Activated T-helper 1 cell treated with anti-CD3 and anti-CD28 coated beads, Interleukin-12 subunit alpha, Interleukin-12 subunit beta, Interleukin-2, Interleukin-4 antibody, amounts not matched to agents 30 ng/mL and 10 ng/mL and 1 ng/mL, durations not matched to agents 14 hours and 24 hours and 36 hours (primary cell): ENCODE measurements around the gene BMP2. TPM values are rescaled to one million over a fixed set of nuclear protein-coding genes. Genes with fewer than 3 reads are reported as not detected.

Experiments used
- DNase-seq: peaks from one replicate; pipeline ENCODE4 v3.0.0; 2021; ENCODE audit warnings: low spot score
- H3K27ac Mint-ChIP-seq: one replicate; pipeline ENCODE4 v1.8.0; 2021; ENCODE audit warnings: mild to moderate bottlenecking, mixed read lengths
- H3K27me3 Mint-ChIP-seq: one replicate; pipeline ENCODE4 v1.8.0; 2022; ENCODE audit warnings: mild to moderate bottlenecking, moderate library complexity, mixed read lengths; ENCODE audit not compliant: insufficient read depth
- H3K36me3 Mint-ChIP-seq: one replicate; pipeline ENCODE4 v1.8.0; 2021; ENCODE audit warnings: low read depth, mixed read lengths
- H3K4me1 Mint-ChIP-seq: one replicate; pipeline ENCODE4 v1.8.0; 2021; ENCODE audit warnings: low read depth, mixed read lengths
- H3K4me3 Mint-ChIP-seq: one replicate; pipeline ENCODE4 v1.8.0; 2021; ENCODE audit warnings: mild to moderate bottlenecking, moderate library complexity, mixed read lengths
- H3K9me3 Mint-ChIP-seq: one replicate; pipeline ENCODE4 v1.8.0; 2021; ENCODE audit warnings: mixed read lengths
- intact Hi-C: fragments of 100-400 bp; cut with micrococcal nuclease; formaldehyde crosslinking; loops from one replicate; pipeline ENCODE4 v1.15.1; 2024
- total RNA-seq: library from RNA; stranded (reverse); gene quantifications from 2 replicates; pipeline ENCODE4 v1.2.3, GENCODE V29; 2022

BMP2 gene
- total RNA-seq: 0.08 and 0.12 TPM in 2 replicates

GRCh38 chr20:6767536-6768227 lies at the start of gene BMP2:
BMP2 (plus strand) TSS chr20:6767686; CDS start chr20:6770127, 2,441 bp downstream.
- Mint-ChIP-seq H3K4me1 (no peaks in the 10 kb centered on the region), H3K9me3 (no peaks in the 10 kb centered on the region), H3K36me3 (no peaks in the 10 kb centered on the region), H3K27me3 (peaks cover 47% of the 10 kb centered on the region), H3K4me3 (peak within 1 kb of the TSS; percentile 30), H3K27ac (no peak within 1 kb of the TSS)
- intact Hi-C loops: loop anchor here (10.0 kb wide), 3 partner anchors 327 to 607 kb away; no protein-coding TSS in a partner anchor
- no peak for DNase-seq

DNA sequence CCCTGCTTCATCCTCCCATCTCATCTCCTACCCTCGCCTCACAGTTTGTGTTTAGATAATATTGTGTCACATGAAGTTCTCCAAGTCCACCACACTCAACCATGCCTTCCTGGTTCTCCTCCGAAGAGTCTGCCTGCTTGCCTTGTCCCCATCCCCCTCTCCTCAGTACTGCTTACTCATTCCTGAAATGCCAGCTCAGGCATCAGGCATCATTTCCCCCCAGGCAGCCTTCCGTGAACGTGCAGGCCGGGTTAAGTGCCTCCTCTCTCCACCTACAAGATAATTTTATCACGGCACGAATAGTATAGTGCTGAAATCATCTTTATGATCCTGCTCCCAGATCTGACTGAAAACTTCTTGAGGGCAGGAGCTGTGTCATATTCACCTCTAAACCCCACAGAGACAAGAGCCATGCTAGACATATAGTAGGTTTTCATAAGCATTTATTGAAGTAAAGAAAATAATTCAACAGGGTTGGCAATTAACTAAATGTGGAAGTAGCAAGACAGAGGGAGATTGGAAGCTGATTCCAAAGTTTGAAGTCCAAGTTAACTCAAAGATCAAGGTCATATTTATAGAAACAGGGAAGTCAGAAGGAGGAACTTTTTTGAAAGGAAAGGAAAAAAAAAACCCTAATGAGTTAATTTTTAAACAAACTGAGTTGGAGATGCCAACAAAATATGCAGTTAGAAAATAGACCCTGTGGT lies 48.7 kb upstream of the BMP2 start:
- Mint-ChIP-seq H3K4me1 (no peaks in the 10 kb centered on the region), H3K27me3 (no peaks in the 10 kb centered on the region), H3K36me3 (no peaks in the 10 kb centered on the region), H3K9me3 (peaks cover 15% of the 10 kb centered on the region), H3K27ac (no peak overlapping the region), H3K4me3 (no peak overlapping the region)
- DNase-seq: no peak
- intact Hi-C loops: no loop called here

- Mint-ChIP-seq H3K9me3 (peaks cover 15% of the 10 kb centered on the region), H3K4me1 (no peaks in the 10 kb centered on the region), H3K36me3 (no peaks in the 10 kb centered on the region), H3K27ac (no peak overlapping the region), H3K27me3 (no peaks in the 10 kb centered on the region), H3K4me3 (no peak overlapping the region)
- no peak for DNase-seq
- intact Hi-C loops: no loop called here
Measured at GRCh38 chr20:6719369-6719721, 48.1 kb upstream of the BMP2 start.

DNA sequence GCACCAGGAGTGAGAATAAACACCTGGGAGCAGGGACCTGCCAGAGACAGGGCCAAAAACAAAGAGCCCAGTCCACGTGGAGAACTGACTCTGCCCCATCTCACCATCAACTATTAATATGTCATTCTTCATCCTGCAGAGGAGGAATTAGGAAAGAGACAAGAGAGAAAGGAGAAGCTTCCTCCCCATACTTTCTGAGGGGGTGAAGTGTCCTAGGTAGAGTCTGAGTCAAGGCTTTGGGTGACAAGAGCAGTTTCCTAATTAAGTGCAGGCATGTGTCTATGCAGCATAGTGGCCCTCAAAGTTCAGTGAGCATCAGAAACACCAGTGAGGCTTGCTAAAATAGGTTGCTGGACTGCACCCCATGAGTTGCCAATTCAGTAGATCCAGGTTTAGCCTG lies 40.7 kb upstream of the BMP2 start:
- Mint-ChIP-seq H3K27ac (no peak overlapping the region), H3K36me3 (no peaks in the 10 kb centered on the region), H3K4me1 (no peaks in the 10 kb centered on the region), H3K27me3 (no peaks in the 10 kb centered on the region), H3K9me3 (peaks cover 4% of the 10 kb centered on the region), H3K4me3 (no peak overlapping the region)
- no peak for DNase-seq
- intact Hi-C loops: no loop called here

DNA sequence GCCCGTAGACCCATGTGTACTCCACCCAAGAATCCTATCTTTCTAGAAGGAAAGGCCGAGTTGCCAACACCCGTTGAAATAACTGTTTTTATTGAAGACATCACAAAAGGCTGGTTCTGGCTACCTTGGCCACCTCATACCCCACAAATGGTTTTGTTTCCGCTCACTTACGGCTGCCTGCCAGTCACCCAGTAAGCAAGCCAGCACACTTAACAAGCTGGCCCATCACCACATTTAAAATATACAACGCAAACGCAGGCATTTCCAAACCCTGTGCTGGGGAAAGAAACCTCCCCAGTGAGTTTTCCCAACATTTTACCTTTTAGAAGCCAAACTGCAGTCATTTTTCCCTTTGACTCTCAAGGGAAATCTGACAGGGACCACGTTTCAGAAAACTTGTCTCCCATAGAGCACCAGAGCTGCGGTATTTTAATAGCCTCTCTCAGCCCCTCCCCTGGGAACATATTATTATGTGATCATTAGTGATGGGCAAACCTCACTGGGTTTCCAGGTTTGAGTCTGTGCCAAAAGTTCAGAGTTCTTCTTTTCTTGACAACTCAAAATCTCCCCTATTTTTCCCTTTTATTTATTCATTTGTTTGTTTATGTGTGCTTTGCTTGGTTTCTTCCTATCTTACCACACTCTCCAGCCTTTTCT lies 36.7 kb upstream of the BMP2 start:
- no peak for DNase-seq
- Mint-ChIP-seq H3K4me3 (no peak overlapping the region), H3K9me3 (peaks cover 4% of the 10 kb centered on the region), H3K27me3 (no peaks in the 10 kb centered on the region), H3K4me1 (no peaks in the 10 kb centered on the region), H3K36me3 (no peaks in the 10 kb centered on the region), H3K27ac (no peak overlapping the region)
- intact Hi-C loops: no loop called here

DNA sequence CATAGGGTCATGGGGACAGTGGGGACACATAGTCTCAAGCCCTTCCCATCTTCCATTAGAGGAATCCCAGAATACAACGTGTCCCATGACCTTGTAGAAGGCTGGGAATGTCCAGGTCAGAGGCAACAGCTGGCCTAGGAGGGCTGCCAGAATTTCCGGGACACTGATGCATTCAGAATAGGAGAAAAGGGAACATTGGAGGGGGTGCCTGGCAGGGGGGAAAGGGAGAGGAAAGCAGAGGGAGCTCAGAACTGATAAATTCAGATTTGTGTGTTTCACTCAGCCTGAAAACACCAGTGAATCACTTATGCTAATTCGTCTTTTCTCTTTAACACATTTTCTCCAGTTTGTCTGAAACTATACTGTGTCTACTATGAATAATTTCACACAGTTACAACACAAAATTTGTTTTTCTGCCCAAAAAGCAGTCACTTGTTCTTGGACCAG lies 35.5 kb upstream of the BMP2 start:
- Mint-ChIP-seq H3K27ac (no peak overlapping the region), H3K4me3 (no peak overlapping the region), H3K36me3 (no peaks in the 10 kb centered on the region), H3K4me1 (no peaks in the 10 kb centered on the region), H3K27me3 (no peaks in the 10 kb centered on the region), H3K9me3 (no peaks in the 10 kb centered on the region)
- DNase-seq: no peak
- intact Hi-C loops: no loop called here

DNA sequence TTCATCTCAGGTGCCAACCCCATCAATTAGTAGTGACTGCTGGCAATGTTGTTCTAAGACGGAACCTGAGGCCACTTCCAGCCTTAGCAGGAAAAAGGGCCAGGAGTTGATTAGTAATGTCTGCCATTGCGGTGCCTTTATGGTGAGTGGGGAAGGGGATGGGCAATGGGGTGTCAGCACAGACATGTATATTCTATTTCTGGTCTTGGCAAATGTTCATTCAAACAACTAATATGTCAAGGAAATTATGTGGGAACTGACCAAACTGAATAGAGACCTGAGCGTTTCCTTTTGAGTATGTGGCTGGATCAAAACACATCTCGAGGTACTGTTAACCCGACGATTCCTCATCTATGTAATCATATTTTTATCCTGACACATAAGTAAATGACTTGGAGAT lies 34.6 kb upstream of the BMP2 start:
- no peak overlapping the region for H3K4me3 Mint-ChIP-seq
- H3K36me3 Mint-ChIP-seq: no peaks in the 10 kb centered on the region
- H3K4me1 Mint-ChIP-seq: no peaks in the 10 kb centered on the region
- no peak overlapping the region for H3K27ac Mint-ChIP-seq
- H3K9me3 Mint-ChIP-seq: no peaks in the 10 kb centered on the region
- intact Hi-C loops: no loop called here
- no peaks in the 10 kb centered on the region for H3K27me3 Mint-ChIP-seq
- no peak for DNase-seq

- Mint-ChIP-seq H3K36me3 (no peaks in the 10 kb centered on the region), H3K27me3 (no peaks in the 10 kb centered on the region), H3K4me1 (no peaks in the 10 kb centered on the region), H3K4me3 (no peak overlapping the region), H3K27ac (no peak overlapping the region), H3K9me3 (no peaks in the 10 kb centered on the region)
- intact Hi-C loops: no loop called here
- no peak for DNase-seq
Measured at GRCh38 chr20:6733965-6734364, 33.5 kb upstream of the BMP2 start.

GRCh38 chr20:6735942-6736845 lies 31.3 kb upstream of the BMP2 start:
- intact Hi-C loops: no loop called here

GRCh38 chr20:6739406-6739805 lies 28.1 kb upstream of the BMP2 start:
- Mint-ChIP-seq H3K4me1 (no peaks in the 10 kb centered on the region), H3K9me3 (no peaks in the 10 kb centered on the region), H3K4me3 (no peak overlapping the region), H3K27ac (no peak overlapping the region), H3K27me3 (no peaks in the 10 kb centered on the region), H3K36me3 (no peaks in the 10 kb centered on the region)
- DNase-seq: no peak
- intact Hi-C loops: no loop called here

More at GRCh38 chr20:6735942-6736845, 31.3 kb upstream of the BMP2 start:
- H3K27ac Mint-ChIP-seq: no peak overlapping the region
- no peak overlapping the region for H3K4me3 Mint-ChIP-seq
- no peaks in the 10 kb centered on the region for H3K9me3 Mint-ChIP-seq
- DNase-seq: no peak
- no peaks in the 10 kb centered on the region for H3K27me3 Mint-ChIP-seq
- H3K36me3 Mint-ChIP-seq: no peaks in the 10 kb centered on the region
- no peaks in the 10 kb centered on the region for H3K4me1 Mint-ChIP-seq

DNA sequence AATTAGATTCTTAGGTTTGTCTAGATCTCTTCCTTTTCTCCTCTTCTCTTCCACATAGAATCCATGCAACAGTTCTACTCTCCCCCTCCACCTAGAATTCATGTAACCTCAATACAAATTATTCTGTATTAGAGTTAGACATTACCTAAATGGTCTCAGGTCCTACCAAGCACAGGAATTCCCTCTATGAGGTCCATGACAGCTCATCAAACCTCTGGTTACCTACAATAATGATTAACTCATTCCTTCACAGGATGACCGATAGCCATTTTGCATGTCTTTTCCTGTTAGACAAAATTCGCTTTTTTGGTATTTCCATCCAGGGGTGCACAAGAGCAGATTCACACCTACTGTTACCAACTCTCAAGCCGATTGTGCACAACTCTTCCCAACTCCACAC lies 27.4 kb upstream of the BMP2 start:
- H3K4me1 Mint-ChIP-seq: no peaks in the 10 kb centered on the region

DNA sequence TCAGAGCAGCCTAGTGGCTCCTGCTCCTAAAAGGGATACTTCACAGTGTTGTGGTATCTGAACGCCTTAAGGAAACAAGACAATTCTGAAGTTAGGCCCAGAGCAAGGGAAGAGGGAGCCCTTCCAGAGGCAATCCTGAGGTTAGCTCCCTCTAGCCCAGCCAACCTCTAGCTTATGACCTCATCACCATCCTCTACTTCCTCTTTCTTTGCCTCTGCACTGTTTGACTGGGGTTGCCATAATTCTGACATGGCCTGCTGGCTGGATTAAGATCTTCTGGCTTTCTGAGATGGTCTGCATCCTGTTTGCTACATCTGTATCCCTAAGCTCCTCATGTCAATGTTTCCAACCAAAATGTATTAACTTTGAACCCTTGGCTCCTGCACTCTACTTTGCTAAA lies 23.3 kb upstream of the BMP2 start:
- no peak overlapping the region for H3K4me3 Mint-ChIP-seq
- H3K9me3 Mint-ChIP-seq: no peaks in the 10 kb centered on the region
- intact Hi-C loops: no loop called here
- no peaks in the 10 kb centered on the region for H3K36me3 Mint-ChIP-seq
- no peak overlapping the region for H3K27ac Mint-ChIP-seq
- no peak for DNase-seq
- H3K4me1 Mint-ChIP-seq: no peaks in the 10 kb centered on the region
- peaks cover 2% of the 10 kb centered on the region for H3K27me3 Mint-ChIP-seq

More for the DNA sequence above, 27.4 kb upstream of the BMP2 start:
- intact Hi-C loops: no loop called here
- no peak overlapping the region for H3K27ac Mint-ChIP-seq
- no peaks in the 10 kb centered on the region for H3K36me3 Mint-ChIP-seq
- no peak overlapping the region for H3K4me3 Mint-ChIP-seq
- H3K27me3 Mint-ChIP-seq: no peaks in the 10 kb centered on the region
- no peak for DNase-seq
- no peaks in the 10 kb centered on the region for H3K9me3 Mint-ChIP-seq
